GM13976 (cell line): ENCODE results near the gene ATP5F1D.

Experiments
- DNase-seq: peaks from one replicate; pipeline ENCODE4 v3.0.0; 2012; ENCODE audit warnings: low spot score
- in situ Hi-C: fragments of 300-500 bp; cut with MboI; formaldehyde crosslinking; loops from one replicate; pipeline ENCODE4 v1.12.0; 2022; ENCODE audit warnings: low sequenced_read_pairs, mixed read lengths, inconsistent platforms; ENCODE audit not compliant: unreplicated experiment
- TF ChIP-seq, protein P1 (sequence below): IDR thresholded peaks from 2 replicates; pipeline ENCODE4 v1.5.1; 2012; ENCODE audit warnings: borderline replicate concordance, mild to moderate bottlenecking; ENCODE audit not compliant: insufficient read depth; ENCODE audit errors: extremely low read depth, missing control alignments, control extremely low read depth

ATP5F1D gene

DNA sequence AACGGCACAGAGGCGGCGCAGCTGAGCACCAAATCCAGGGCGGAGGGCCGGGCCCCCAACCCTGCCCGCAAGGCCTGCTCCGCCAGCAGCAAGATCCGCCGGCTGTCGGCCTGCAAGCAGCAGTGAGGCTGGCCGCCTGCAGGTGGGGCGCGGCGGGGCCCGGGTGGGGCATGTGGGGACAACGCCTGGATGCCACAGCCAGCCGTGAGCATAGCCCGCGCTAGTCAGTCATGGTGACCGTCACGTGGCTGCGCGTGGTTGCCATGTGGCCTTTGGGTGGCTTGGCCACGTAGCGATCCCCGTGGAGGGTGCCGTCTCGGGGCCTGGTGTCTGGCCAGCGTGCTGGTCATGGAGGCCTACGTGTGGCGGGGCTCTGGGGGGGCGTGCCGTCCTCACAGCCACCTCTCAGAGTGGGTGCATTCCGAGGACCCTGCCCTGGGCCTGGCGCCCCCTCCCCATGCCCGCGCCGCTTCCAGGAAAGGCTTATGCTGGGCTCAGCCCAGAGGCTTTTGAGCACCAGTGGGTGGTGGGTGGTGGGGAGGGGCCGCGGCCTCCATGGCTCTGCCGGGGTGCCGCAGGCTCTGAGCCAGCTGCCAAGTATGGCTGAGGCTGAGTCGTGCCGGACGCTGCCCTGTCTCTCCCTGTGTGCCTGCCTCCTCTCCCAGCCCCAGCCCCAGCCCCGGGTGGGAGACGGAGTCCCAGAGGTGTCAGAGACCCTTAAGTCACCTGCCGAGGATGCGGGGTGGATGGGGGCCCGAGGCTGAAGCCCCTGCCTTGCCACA lies 14.8 kb upstream of the ATP5F1D start:
- no peak for DNase-seq
- in situ Hi-C loops = no loop called here
- TF ChIP-seq, protein P1, sequence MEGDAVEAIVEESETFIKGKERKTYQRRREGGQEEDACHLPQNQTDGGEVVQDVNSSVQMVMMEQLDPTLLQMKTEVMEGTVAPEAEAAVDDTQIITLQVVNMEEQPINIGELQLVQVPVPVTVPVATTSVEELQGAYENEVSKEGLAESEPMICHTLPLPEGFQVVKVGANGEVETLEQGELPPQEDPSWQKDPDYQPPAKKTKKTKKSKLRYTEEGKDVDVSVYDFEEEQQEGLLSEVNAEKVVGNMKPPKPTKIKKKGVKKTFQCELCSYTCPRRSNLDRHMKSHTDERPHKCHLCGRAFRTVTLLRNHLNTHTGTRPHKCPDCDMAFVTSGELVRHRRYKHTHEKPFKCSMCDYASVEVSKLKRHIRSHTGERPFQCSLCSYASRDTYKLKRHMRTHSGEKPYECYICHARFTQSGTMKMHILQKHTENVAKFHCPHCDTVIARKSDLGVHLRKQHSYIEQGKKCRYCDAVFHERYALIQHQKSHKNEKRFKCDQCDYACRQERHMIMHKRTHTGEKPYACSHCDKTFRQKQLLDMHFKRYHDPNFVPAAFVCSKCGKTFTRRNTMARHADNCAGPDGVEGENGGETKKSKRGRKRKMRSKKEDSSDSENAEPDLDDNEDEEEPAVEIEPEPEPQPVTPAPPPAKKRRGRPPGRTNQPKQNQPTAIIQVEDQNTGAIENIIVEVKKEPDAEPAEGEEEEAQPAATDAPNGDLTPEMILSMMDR = no peak

DNA sequence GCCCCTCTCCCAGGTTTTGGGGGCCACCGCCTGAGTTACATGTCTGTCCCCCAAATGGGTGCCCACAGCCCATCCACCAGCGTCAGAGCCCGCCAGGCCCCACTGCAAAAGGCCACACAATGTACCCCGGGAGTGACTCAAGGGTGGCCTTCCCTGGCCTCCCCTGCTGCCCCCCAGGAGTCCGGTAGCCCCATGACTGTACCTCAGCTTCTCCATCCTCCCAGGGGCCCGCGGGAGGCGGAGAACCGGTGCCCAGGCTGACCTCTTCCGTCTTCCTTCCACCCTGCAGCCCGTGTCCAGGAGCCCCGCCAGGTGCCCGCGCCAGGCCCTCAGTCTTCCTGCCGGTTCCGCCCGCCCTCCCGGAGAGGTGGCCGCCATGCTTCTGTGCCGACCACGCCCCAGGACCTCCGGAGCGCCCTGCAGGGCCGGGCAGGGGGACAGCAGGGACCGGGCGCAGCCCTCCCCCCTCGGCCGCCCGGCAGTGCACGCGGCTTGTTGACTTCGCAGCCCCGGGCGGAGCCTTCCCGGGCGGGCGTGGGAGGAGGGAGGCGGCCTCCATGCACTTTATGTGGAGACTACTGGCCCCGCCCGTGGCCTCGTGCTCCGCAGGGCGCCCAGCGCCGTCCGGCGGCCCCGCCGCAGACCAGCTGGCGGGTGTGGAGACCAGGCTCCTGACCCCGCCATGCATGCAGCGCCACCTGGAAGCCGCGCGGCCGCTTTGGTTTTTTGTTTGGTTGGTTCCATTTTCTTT lies 14.1 kb upstream of the ATP5F1D start:
- in situ Hi-C loops = no loop called here
- TF ChIP-seq, protein P1 = no peak
- DNase-seq = no peak

DNA sequence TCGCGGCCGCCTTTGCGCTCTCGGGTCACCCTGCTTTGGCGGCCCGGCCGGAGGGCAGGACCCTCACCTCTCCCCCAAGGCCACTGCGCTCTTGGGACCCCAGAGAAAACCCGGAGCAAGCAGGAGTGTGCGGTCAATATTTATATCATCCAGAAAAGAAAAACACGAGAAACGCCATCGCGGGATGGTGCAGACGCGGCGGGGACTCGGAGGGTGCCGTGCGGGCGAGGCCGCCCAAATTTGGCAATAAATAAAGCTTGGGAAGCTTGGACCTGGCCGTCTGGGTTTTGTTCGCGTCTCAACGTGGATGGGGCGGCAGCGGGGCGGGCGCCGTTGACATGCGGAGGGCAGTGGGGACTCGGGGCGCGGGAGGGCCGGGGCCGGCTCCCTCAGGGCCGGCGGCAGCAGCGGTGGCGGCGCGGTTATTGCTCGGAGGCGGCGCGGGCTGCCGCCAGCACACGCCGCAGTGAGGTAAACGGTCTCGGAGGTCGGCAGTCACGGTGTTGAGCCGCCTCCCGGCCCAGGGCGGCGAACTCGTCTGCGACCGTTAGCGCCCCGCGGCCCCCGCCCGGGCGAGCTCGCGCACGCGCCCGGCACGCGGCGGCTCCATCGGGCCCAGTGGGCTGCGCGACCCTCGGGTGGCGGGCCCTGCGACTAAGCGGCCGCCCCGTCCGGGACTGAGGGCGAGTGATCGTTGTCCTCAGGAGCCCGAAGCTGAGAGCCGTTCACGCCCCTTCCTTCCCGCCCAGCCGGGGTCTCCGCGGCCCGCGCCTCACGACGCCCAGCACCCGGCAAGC lies 13.2 kb upstream of the ATP5F1D start:
- in situ Hi-C loops = no loop called here
- TF ChIP-seq, protein P1 = no peak
- no peak for DNase-seq

DNA sequence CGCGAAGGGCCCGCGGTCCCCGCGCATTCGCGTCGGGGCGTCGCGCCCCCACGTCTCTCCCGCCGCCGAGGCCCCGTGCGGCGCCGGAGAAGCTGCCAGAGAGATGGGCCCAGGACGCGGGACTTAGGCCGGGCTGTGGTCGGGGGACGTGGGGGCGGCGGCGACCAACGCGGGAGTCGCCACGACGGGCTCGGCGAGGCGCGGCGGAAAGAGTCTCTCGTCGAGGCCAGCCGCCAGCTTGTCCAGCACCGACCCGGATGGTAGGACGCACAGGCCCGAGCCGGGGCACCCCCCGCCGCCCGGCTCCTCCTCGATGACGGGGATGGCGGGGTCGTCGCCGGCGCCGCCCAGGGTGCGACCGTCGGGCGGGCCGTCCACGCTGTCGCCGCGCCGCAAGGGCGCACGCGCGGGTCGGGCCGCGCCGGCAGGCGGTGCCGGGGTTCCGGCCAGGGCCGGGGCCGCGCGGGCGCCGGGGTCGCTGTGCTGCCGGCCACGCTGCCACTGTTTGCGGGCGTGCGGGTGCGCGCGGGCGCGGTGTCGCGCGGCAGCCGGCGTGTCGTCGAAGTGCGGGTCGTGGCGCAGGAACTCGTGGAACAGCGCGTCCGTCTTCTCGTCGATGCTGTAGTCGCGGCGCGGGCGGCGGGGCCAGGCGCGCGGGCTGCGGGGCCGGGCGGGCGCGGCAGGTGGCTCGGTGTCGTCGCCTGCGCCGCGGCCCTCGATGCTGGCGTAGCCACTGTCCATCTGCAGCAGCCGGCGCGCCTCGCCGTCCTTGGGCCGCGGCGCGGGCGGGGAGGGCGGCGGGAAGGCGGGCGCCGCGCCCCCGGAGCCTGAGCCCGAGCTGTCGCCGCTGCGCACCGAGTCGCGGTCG lies 12.3 kb upstream of the ATP5F1D start:
- in situ Hi-C loops = no loop called here
- TF ChIP-seq, protein P1 = no peak
- no peak for DNase-seq

DNA sequence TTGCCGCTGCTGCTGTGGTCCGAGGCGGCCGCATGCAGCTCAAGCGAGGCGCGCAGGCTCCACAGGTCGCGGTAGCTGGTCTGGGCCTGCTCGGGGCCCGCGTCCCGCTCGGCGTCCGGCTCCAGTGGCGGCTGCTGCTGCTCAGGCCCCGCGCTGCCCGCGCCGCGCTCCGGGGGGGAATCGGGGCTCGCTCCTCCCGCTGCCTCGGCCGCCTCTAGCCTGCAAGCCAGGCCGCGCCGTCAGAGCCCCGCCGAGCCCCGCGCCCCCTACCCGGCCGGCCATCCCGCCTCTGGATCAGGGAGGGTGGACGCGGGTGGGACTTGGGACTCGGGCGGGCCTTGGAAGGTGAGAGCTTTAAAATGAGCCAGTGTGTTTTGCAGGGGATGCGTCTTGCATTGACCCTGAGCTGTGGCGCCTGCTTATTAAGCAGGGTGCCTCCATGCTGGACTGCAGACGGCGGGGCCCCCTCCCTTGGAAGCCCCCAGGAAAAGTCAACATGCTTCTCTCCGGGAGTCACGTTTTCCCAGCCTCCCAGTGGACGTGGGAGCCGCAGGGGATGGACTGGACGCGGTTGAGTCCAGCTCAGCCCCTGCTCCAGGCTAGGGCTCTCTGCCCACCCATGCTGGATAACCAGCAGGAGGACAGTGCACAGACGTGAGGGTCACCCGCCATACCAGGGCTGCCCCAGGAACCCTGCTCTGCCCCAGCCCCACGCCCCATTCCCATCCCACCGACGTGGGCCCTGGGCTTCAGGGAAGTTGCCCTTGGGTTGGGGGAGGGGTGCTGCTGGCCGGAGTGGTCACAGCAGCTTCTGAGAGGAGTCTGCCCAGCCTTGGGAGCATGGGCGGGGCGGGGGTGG lies 11.4 kb upstream of the ATP5F1D start:
- DNase-seq = no peak
- in situ Hi-C loops = no loop called here
- TF ChIP-seq, protein P1 = no peak
